Thymus (tissue), 11 donors: ENCODE data around the gene IKBKG. TPM values are rescaled to one million over a fixed set of nuclear protein-coding genes. Genes with fewer than 3 reads are reported as not detected.

Experiments used
- DNase-seq, 9 donors: peaks; one replicate each; pipeline ENCODE4 v3.0.0-alpha.2; 2013; ENCODE audit warnings: low spot score in 9 of 9, low read depth in 6 of 9, missing footprints in 1 of 9
- H3K27ac ChIP-seq, 2 donors: one replicate each; pipeline ENCODE4 v1.5.1; 2013; ENCODE audit warnings: control low read depth in 1 of 2, low read depth in 1 of 2, low read length in 1 of 2, mild to moderate bottlenecking in 1 of 2, moderate library complexity in 1 of 2
- H3K27me3 ChIP-seq, 2 donors: one replicate each; pipeline ENCODE4 v1.5.1; 2013; ENCODE audit warnings: low read length in 1 of 2; ENCODE audit not compliant: control insufficient read depth in 2 of 2, insufficient read depth in 1 of 2
- H3K36me3 ChIP-seq, 2 donors: one replicate each; pipeline ENCODE4 v1.5.1; 2013; ENCODE audit warnings: low read length in 1 of 2, mild to moderate bottlenecking in 1 of 2, moderate library complexity in 1 of 2; ENCODE audit not compliant: control insufficient read depth in 2 of 2, insufficient read depth in 2 of 2
- H3K4me1 ChIP-seq, 2 donors: one replicate each; pipeline ENCODE4 v1.5.1; 2013; ENCODE audit warnings: low read length in 2 of 2; ENCODE audit not compliant: control insufficient read depth in 2 of 2, insufficient read depth in 2 of 2
- H3K4me3 ChIP-seq, 2 donors: one replicate each; pipeline ENCODE4 v1.5.1; 2013; ENCODE audit warnings: low read length in 2 of 2, control low read depth in 1 of 2, mild to moderate bottlenecking in 1 of 2
- H3K9me3 ChIP-seq, 2 donors: one replicate each; pipeline ENCODE4 v1.5.1; 2013; ENCODE audit warnings: low read length in 1 of 2, mild to moderate bottlenecking in 1 of 2; ENCODE audit not compliant: control insufficient read depth in 2 of 2, insufficient read depth in 1 of 2
- WGBS: extraction: QIAGEN DNeasy Blood & Tissue Kit; methylation state at CpG from one replicate; pipeline ENCODE4 v1.1.7; 2013; 5-methylcytosine and 5-hydroxymethylcytosine counted together
- polyA plus RNA-seq: library from polyadenylated mRNA; stranded (reverse); fragments of 200-250 nt; gene quantifications from one replicate; pipeline ENCODE4 v1.2.3, GENCODE V29; 2013
- total RNA-seq: library from RNA; stranded (reverse); fragments of 120-200 nt; gene quantifications from one replicate; pipeline ENCODE4 v1.2.4, GENCODE V29; 2013
- donor health status: healthy.

IKBKG gene
- total and polyA plus RNA-seq, 2 donors = 17.7 to 38.3 TPM

- H3K4me1 ChIP-seq = peaks cover 0 to 4% of the 10 kb centered on the region in 2 donors
- DNase-seq = no peak
- no peak overlapping the region for H3K4me3 ChIP-seq
- no peak overlapping the region for H3K27ac ChIP-seq
- no peaks in the 10 kb centered on the region for H3K36me3 ChIP-seq
- H3K27me3 ChIP-seq = no peaks in the 10 kb centered on the region
- 92% methylated on average over 2 of the region's 2 CpGs for whole genome bisulfite sequencing
- no peaks in the 10 kb centered on the region for H3K9me3 ChIP-seq
Observed at GRCh38 chrX:154595559-154596249, 48.3 kb downstream of the IKBKG start.

- H3K27ac ChIP-seq = no peak overlapping the region
- DNase-seq = peak in 2 of 9 donors; percentile 3 to 39
- H3K27me3 ChIP-seq = no peaks in the 10 kb centered on the region
- no peaks in the 10 kb centered on the region for H3K36me3 ChIP-seq
- no peak overlapping the region for H3K4me3 ChIP-seq
- H3K4me1 ChIP-seq = peaks cover 0 to 4% of the 10 kb centered on the region in 2 donors
- WGBS = 24% methylated on average over 3 of the region's 3 CpGs
- H3K9me3 ChIP-seq = no peaks in the 10 kb centered on the region
Observed at GRCh38 chrX:154596290-154596929, 49.0 kb downstream of the IKBKG start.

GRCh38 chrX:154597221-154597620, 49.8 kb downstream of the IKBKG start:
- Histone ChIP-seq H3K9me3 (no peaks in the 10 kb centered on the region), H3K4me3 (no peak overlapping the region), H3K27ac (no peak overlapping the region), H3K36me3 (no peaks in the 10 kb centered on the region), H3K4me1 (peaks cover 0 to 4% of the 10 kb centered on the region in 2 donors), H3K27me3 (no peaks in the 10 kb centered on the region)
- WGBS = 97% methylated on average over 12 of the region's 12 CpGs
- DNase-seq = no peak

DNA sequence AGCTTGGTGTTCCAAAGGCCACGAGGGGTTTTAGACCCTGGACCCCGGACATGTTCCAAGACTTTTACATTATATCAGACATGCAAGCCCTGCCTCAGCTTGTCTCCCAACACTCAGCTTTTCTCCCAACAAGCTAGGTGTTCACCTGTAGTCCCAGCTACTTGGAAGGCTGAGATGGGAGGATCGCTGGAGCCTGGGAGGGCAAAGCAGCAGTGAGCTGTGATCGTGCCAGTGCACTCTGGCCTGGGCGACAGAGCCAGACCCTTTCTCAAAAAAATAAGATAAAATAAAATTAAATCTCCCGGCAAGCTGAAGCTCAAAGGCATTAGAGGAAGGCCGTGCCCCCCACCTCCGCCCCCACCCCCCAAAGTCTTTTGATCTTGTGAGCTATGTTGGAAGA, 51.2 kb downstream of the IKBKG start:
- DNase-seq = no peak
- Histone ChIP-seq H3K27me3 (no peaks in the 10 kb centered on the region), H3K4me1 (peaks cover 0 to 4% of the 10 kb centered on the region in 2 donors), H3K9me3 (no peaks in the 10 kb centered on the region), H3K27ac (no peak overlapping the region), H3K36me3 (no peaks in the 10 kb centered on the region), H3K4me3 (no peak overlapping the region)
- WGBS = 96% methylated on average over 8 of the region's 8 CpGs

GRCh38 chrX:154599531-154599930, 52.1 kb downstream of the IKBKG start:
- Histone ChIP-seq H3K9me3 (no peaks in the 10 kb centered on the region), H3K4me3 (no peak overlapping the region), H3K27me3 (no peaks in the 10 kb centered on the region), H3K4me1 (peaks cover 0 to 4% of the 10 kb centered on the region in 2 donors), H3K27ac (no peak overlapping the region), H3K36me3 (no peaks in the 10 kb centered on the region)
- DNase-seq = no peak
- 98% methylated on average over 14 of the region's 14 CpGs for WGBS

- Histone ChIP-seq H3K36me3 (no peaks in the 10 kb centered on the region), H3K4me1 (peaks cover 0 to 4% of the 10 kb centered on the region in 2 donors), H3K4me3 (no peak overlapping the region), H3K9me3 (no peaks in the 10 kb centered on the region), H3K27ac (no peak overlapping the region), H3K27me3 (no peaks in the 10 kb centered on the region)
- 95% methylated on average over 15 of the region's 15 CpGs for WGBS
- no peak for DNase-seq
Observed at GRCh38 chrX:154600759-154601374, 53.4 kb downstream of the IKBKG start.

GRCh38 chrX:154602226-154602625, 54.8 kb downstream of the IKBKG start:
- H3K27ac ChIP-seq = no peak overlapping the region
- no peaks in the 10 kb centered on the region for H3K27me3 ChIP-seq
- no peak for DNase-seq
- no peaks in the 10 kb centered on the region for H3K9me3 ChIP-seq
- H3K4me1 ChIP-seq = peaks cover 0 to 4% of the 10 kb centered on the region in 2 donors
- no peak overlapping the region for H3K4me3 ChIP-seq
- no peaks in the 10 kb centered on the region for H3K36me3 ChIP-seq
- 88% methylated on average over 13 of the region's 13 CpGs for whole genome bisulfite sequencing

GRCh38 chrX:154602766-154603437, 55.5 kb downstream of the IKBKG start:
- no peak overlapping the region for H3K27ac ChIP-seq
- 98% methylated on average over 18 of the region's 18 CpGs for WGBS
- DNase-seq = no peak

More at GRCh38 chrX:154602766-154603437, 55.5 kb downstream of the IKBKG start:
- H3K27me3 ChIP-seq = no peaks in the 10 kb centered on the region
- H3K9me3 ChIP-seq = no peaks in the 10 kb centered on the region
- H3K4me3 ChIP-seq = no peak overlapping the region
- H3K36me3 ChIP-seq = no peaks in the 10 kb centered on the region
- peaks cover 0 to 4% of the 10 kb centered on the region in 2 donors for H3K4me1 ChIP-seq
